ENCODE data around the gene RAB14. TPM values are rescaled to one million over a fixed set of nuclear protein-coding genes. Genes with fewer than 3 reads are reported as not detected.

The RAB14 gene
- total RNA-seq, 1 experiment from 2014 or later: 82.6 TPM

DNA sequence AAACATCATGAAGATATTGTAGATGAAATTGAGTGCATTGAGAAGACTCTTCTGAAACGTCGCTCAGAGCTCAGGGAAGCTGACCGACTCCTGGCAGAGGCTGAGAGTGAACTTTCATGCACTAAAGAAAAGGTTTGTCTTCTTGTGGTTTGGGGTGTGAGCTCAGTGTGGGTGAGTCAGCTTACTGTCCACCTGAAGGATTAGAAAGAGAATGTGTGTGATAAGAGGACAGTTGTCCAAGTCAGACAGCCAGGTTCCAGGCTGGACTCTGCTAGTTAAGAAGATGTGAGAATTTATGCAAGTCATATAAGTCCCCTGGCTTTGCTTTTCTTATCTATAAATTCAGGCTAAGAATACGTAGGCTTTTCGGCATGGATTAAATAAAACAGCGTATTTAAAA is 46.9 kb downstream of the RAB14 start:
- Histone ChIP-seq H3F3A (ENCODE audit: insufficient read depth, low read depth) (peaks cover 12% of the 10 kb centered on the region), H3K4me2 (peak overlapping the region; percentile 55), H3K27ac (no peak overlapping the region), H4K20me1 (ENCODE audit: insufficient read depth) (no peaks in the 10 kb centered on the region), H3K79me2 (ENCODE audit: low read depth) (no peaks in the 10 kb centered on the region), H3K27me3 (ENCODE audit: insufficient read depth, low read depth) (no peaks in the 10 kb centered on the region), H3K9me2 (ENCODE audit: insufficient read depth) (no peaks in the 10 kb centered on the region), H3K9me3 (ENCODE audit: insufficient read depth, low read depth) (no peaks in the 10 kb centered on the region), H3K36me3 (ENCODE audit: low read depth) (no peaks in the 10 kb centered on the region), H3K4me3 (no peak overlapping the region), H2AFZ (no peak overlapping the region), H3K4me1 (replicated peaks; ENCODE audit: insufficient read depth) (peaks cover 30% of the 10 kb centered on the region)
- ChIA-PET CTCF (interaction anchor here (0.9 kb wide), 1 partner anchor 169 kb away, joined by 3 read pairs; no protein-coding TSS in a partner anchor), POLR2A (ENCODE audit: unreplicated experiment) (interaction anchor here (0.6 to 0.7 kb wide), 4 partner anchors 256 to 645 kb away, joined by 3 to 7 read pairs (median 4); no protein-coding TSS in a partner anchor)
- TF ChIP-seq CTCF (conservative IDR thresholded peaks at IDR 0.05): no peak
- no peak for TF ChIP-seq EZH2 (IDR thresholded peaks at IDR 0.05; ENCODE audit: low read depth)
- BruUV-seq (replicated peaks): no TSS peak
- peak; percentile 65 to 82 for DNase-seq
- intact Hi-C loops (cut with micrococcal nuclease; ENCODE audit: unreplicated experiment): loop anchor here (1.0 to 5.0 kb wide), 4 partner anchors 32 to 233 kb away; partner anchors contain the start of genes CNTRL and RAB14

DNA sequence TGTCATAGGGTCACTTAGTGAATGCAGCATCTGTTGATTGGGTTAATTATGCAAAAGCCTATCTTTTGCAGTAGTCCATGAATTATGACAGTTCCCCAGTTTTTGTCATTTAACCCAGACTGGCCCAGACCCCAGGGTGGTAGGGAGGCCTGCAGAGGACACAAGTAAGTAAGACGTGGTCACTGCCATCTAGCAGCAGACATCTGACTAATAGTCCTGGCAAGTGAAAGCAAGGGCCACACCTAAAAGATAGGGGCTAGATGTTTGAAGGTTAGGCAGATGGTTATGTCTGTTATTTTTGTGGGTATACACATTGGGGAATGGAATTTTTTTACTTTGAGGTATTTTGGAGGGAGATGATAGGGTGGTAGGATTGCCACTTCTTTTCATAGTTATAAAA is 48.0 kb downstream of the RAB14 start:
- H3K9me3 ChIP-seq (ENCODE audit: insufficient read depth, low read depth): no peaks in the 10 kb centered on the region
- no peak overlapping the region for H2AFZ ChIP-seq
- no peak for TF ChIP-seq EZH2 (IDR thresholded peaks at IDR 0.05; ENCODE audit: low read depth)
- TF ChIP-seq CTCF (conservative IDR thresholded peaks at IDR 0.05): no peak
- H3K27ac ChIP-seq: no peak overlapping the region
- H3K36me3 ChIP-seq (ENCODE audit: low read depth): no peaks in the 10 kb centered on the region
- H3K4me3 ChIP-seq: no peak overlapping the region
- no peaks in the 10 kb centered on the region for H3K27me3 ChIP-seq (ENCODE audit: insufficient read depth, low read depth)
- no peaks in the 10 kb centered on the region for H3K79me2 ChIP-seq (ENCODE audit: low read depth)
- no peaks in the 10 kb centered on the region for H4K20me1 ChIP-seq (ENCODE audit: insufficient read depth)
- ChIA-PET CTCF (interaction anchor here (0.7 kb wide), 1 partner anchor 30 kb away, joined by 4 read pairs; no protein-coding TSS in a partner anchor), POLR2A (ENCODE audit: unreplicated experiment) (no interaction called here)
- no TSS peak for BruUV-seq (replicated peaks)
- H3K4me1 ChIP-seq (replicated peaks; ENCODE audit: insufficient read depth): peaks cover 30% of the 10 kb centered on the region
- H3F3A ChIP-seq (ENCODE audit: insufficient read depth, low read depth): peaks cover 12% of the 10 kb centered on the region
- H3K4me2 ChIP-seq: no peak overlapping the region
- no peaks in the 10 kb centered on the region for H3K9me2 ChIP-seq (ENCODE audit: insufficient read depth)
- intact Hi-C loops (cut with micrococcal nuclease; ENCODE audit: unreplicated experiment): loop anchor here (1.0 to 5.0 kb wide), 3 partner anchors 49 to 234 kb away; partner anchors contain the start of genes CNTRL and RAB14
- peak in 1 of 2 experiments; percentile 17 for DNase-seq

GRCh38 chr9:121150188-121150587 is 51.5 kb downstream of the RAB14 start:
- Histone ChIP-seq H3F3A (ENCODE audit: insufficient read depth, low read depth) (peaks cover 10% of the 10 kb centered on the region), H3K9me3 (ENCODE audit: insufficient read depth, low read depth) (no peaks in the 10 kb centered on the region), H2AFZ (no peak overlapping the region), H3K4me3 (no peak overlapping the region), H3K4me1 (replicated peaks; ENCODE audit: insufficient read depth) (peaks cover 24% of the 10 kb centered on the region), H3K9me2 (ENCODE audit: insufficient read depth) (no peaks in the 10 kb centered on the region), H3K79me2 (ENCODE audit: low read depth) (no peaks in the 10 kb centered on the region), H4K20me1 (ENCODE audit: insufficient read depth) (no peaks in the 10 kb centered on the region), H3K36me3 (ENCODE audit: low read depth) (0 out of 2 replicates have a peak, but pooled peaks cover 5% of the 10 kb centered on the region), H3K4me2 (no peak overlapping the region), H3K27ac (no peak overlapping the region), H3K27me3 (ENCODE audit: insufficient read depth, low read depth) (no peaks in the 10 kb centered on the region)
- BruUV-seq (replicated peaks): no TSS peak
- intact Hi-C loops (cut with micrococcal nuclease; ENCODE audit: unreplicated experiment): loop anchor here (5.0 kb wide), 2 partner anchors 52 to 237 kb away; partner anchors contain the start of gene RAB14
- ChIA-PET POLR2A (ENCODE audit: unreplicated experiment) (interaction anchor here (0.6 kb wide), 1 partner anchor 250 kb away, joined by 5 read pairs; no protein-coding TSS in a partner anchor), CTCF (interaction anchor here (0.5 kb wide), 1 partner anchor 394 kb away, joined by 3 read pairs; no protein-coding TSS in a partner anchor)
- no peak for DNase-seq
- TF ChIP-seq EZH2 (IDR thresholded peaks at IDR 0.05; ENCODE audit: low read depth) (no peak), CTCF (conservative IDR thresholded peaks at IDR 0.05) (no peak)
